IMR-90 (cell line): ENCODE measurements around the gene INO80E. TPM values are rescaled to one million over a fixed set of nuclear protein-coding genes. Genes with fewer than 3 reads are reported as not detected.
"Not testable (repeated sequence)": the region's sequence is repeated elsewhere in the genome, so short reads cannot be mapped to it uniquely, and the experiment has no call there.

Source experiments
- ATAC-seq: fragments of 200-7000 bp; cut with Tn5 transposase; 2 replicates; pipeline ENCODE4 v1.9.1; 2020; ENCODE audit warnings: low read depth, mild to moderate bottlenecking, moderate library complexity
- BruUV-seq: library from RNA; stranded (reverse); fragments of 400-500 nt; replicated peaks from 2 replicates; lab custom pipeline; 2021; lab: Mats Ljungman, UMichigan
- CTCF ChIA-PET: fragments of 300-600 bp; formaldehyde crosslinking; extraction: SDS; loops from one replicate; lab custom pipeline; 2021; ENCODE audit warnings: antibody characterized with exemption; lab: Yijun Ruan, JAX
- POLR2A ChIA-PET: fragments of 300-600 bp; sonication (Branson Sonifier 250); formaldehyde crosslinking; loops from one replicate; lab custom pipeline; 2022; ENCODE audit warnings: antibody characterized with exemption; ENCODE audit not compliant: unreplicated experiment; lab: Charles Lee
- DNase-seq: peaks from one replicate; pipeline ENCODE4 v3.0.0; 2013
- H2AFZ ChIP-seq: replicated peaks from 2 replicates; pipeline ENCODE3; 2013; ENCODE audit warnings: low read length, mild to moderate bottlenecking; ENCODE audit not compliant: poor library complexity
- H2AK5ac ChIP-seq: 2 replicates; pipeline ENCODE4 v1.6.1; 2013; ENCODE audit warnings: low read depth, low read length, inconsistent platforms
- H2AK9ac ChIP-seq: replicated peaks from 2 replicates; pipeline ENCODE3; 2013; ENCODE audit warnings: mild to moderate bottlenecking, low read depth, low read length, moderate library complexity; ENCODE audit not compliant: poor library complexity
- H2BK120ac ChIP-seq: 2 replicates; pipeline ENCODE4 v1.6.1; 2013; ENCODE audit warnings: low read depth, low read length, inconsistent platforms
- H2BK15ac ChIP-seq: 3 replicates; pipeline ENCODE4 v1.6.1; 2013; ENCODE audit warnings: low read depth, low read length, inconsistent platforms
- H2BK20ac ChIP-seq: 2 replicates; pipeline ENCODE4 v1.6.1; 2013; ENCODE audit warnings: low read depth, mild to moderate bottlenecking, inconsistent platforms, low read length, moderate library complexity
- H2BK5ac ChIP-seq: 2 replicates; pipeline ENCODE4 v1.6.1; 2013; ENCODE audit warnings: mild to moderate bottlenecking, low read depth, low read length, inconsistent platforms; ENCODE audit not compliant: poor library complexity, severe bottlenecking
- H3K14ac ChIP-seq: replicated peaks from 2 replicates; pipeline ENCODE4 v1.6.1; 2013; ENCODE audit warnings: low read depth, low read length, inconsistent platforms
- H3K18ac ChIP-seq: 2 replicates; pipeline ENCODE4 v1.6.1; 2013; ENCODE audit warnings: low read depth, low read length, control low read depth
- H3K23ac ChIP-seq: 2 replicates; pipeline ENCODE4 v1.6.1; 2013; ENCODE audit warnings: low read depth, low read length, inconsistent platforms
- H3K27ac ChIP-seq: 2 replicates; pipeline ENCODE4 v1.5.1; 2013; ENCODE audit warnings: mild to moderate bottlenecking, control low read depth, low read length; ENCODE audit not compliant: insufficient read depth
- H3K27me3 ChIP-seq: 2 replicates; pipeline ENCODE4 v1.6.1; 2013; ENCODE audit warnings: low read length; ENCODE audit not compliant: control insufficient read depth, insufficient read depth
- H3K36me3 ChIP-seq: 2 replicates; pipeline ENCODE4 v1.6.1; 2013; ENCODE audit warnings: low read length, mixed read lengths; ENCODE audit not compliant: control insufficient read depth, insufficient read depth
- H3K4ac ChIP-seq: 2 replicates; pipeline ENCODE4 v1.6.1; 2013; ENCODE audit warnings: low read depth, low read length, inconsistent platforms
- H3K4me1 ChIP-seq: 2 replicates; pipeline ENCODE4 v1.6.1; 2013; ENCODE audit warnings: low read length, mixed read lengths; ENCODE audit not compliant: control insufficient read depth, insufficient read depth
- H3K4me2 ChIP-seq: 2 replicates; pipeline ENCODE4 v1.6.1; 2013; ENCODE audit warnings: low read depth, mild to moderate bottlenecking, control low read depth, low read length, moderate library complexity
- H3K4me3 ChIP-seq: 2 replicates; pipeline ENCODE4 v1.5.1; 2013; ENCODE audit warnings: low read depth, mild to moderate bottlenecking, control low read depth, low read length, moderate library complexity; ENCODE audit not compliant: insufficient read depth
- H3K56ac ChIP-seq: 2 replicates; pipeline ENCODE4 v1.6.1; 2013; ENCODE audit warnings: low read length, inconsistent platforms; ENCODE audit not compliant: insufficient read depth; ENCODE audit errors: extremely low read depth
- H3K79me1 ChIP-seq, 2 experiments: 2 replicates each; pipeline ENCODE4 v1.6.1; 2013; ENCODE audit warnings: low read length in 2 of 2, inconsistent platforms in 1 of 2, low read depth in 1 of 2
- H3K9ac ChIP-seq: 2 replicates; pipeline ENCODE4 v1.6.1; 2013; ENCODE audit warnings: low read depth, low read length, control low read depth
- H3K9me1 ChIP-seq: 2 replicates; pipeline ENCODE4 v1.6.1; 2013; ENCODE audit warnings: low read length, inconsistent platforms; ENCODE audit not compliant: insufficient read depth
- H3K9me3 ChIP-seq: 2 replicates; pipeline ENCODE4 v1.6.1; 2013; ENCODE audit warnings: low read length; ENCODE audit not compliant: control insufficient read depth, insufficient read depth
- H4K20me1 ChIP-seq: 2 replicates; pipeline ENCODE4 v1.6.1; 2013; ENCODE audit warnings: low read length, inconsistent platforms; ENCODE audit not compliant: insufficient read depth
- H4K5ac ChIP-seq: 2 replicates; pipeline ENCODE4 v1.6.1; 2013; ENCODE audit warnings: mild to moderate bottlenecking, low read depth, low read length, control low read depth
- H4K8ac ChIP-seq, 2 experiments: 2 replicates each; pipeline ENCODE4 v1.6.1; 2013; ENCODE audit warnings: low read depth in 2 of 2, low read length in 2 of 2, control low read depth in 1 of 2, inconsistent platforms in 1 of 2
- H4K91ac ChIP-seq: 2 replicates; pipeline ENCODE4 v1.6.1; 2013; ENCODE audit warnings: low read depth, low read length, inconsistent platforms; ENCODE audit not compliant: insufficient read depth
- WGBS, 2 experiments: methylation state at CpG; one replicate each; pipeline versions ENCODE4 v1.1.5 to v1.1.7; 2013; ENCODE audit warnings: missing lambda C conversion rate in 2 of 2; ENCODE audit not compliant: insufficient read length in 1 of 2; ENCODE audit errors: extremely low coverage in 2 of 2; 5-methylcytosine and 5-hydroxymethylcytosine counted together
- dilution Hi-C: fragments of 300-500 bp; cut with HindIII; formaldehyde crosslinking; loops from one replicate; pipeline ENCODE4 v1.14.3; 2018; ENCODE audit warnings: low sequenced_read_pairs; ENCODE audit not compliant: unreplicated experiment
- in situ Hi-C: fragments of 300-500 bp; cut with MboI; formaldehyde crosslinking; loops from 3 replicates; pipeline ENCODE4 v1.14.3; 2019; ENCODE audit warnings: low sequenced_read_pairs, inconsistent platforms, mixed read lengths
- intact Hi-C: fragments of 100-400 bp; cut with micrococcal nuclease; formaldehyde crosslinking; loops from 2 replicates; pipeline ENCODE4 v1.10.0; 2022
- polyA plus RNA-seq, 3 experiments: library from polyadenylated mRNA; depleted of rRNA; stranded (reverse); fragments of >200 nt; gene quantifications; 2 replicates each; pipeline ENCODE4 v1.2.3, GENCODE V29; 2012; ENCODE audit warnings: low replicate concordance in 1 of 3
- total RNA-seq: library from RNA; depleted of rRNA; stranded (reverse); fragments of >200 nt; gene quantifications from 2 replicates; pipeline ENCODE4 v1.2.3, GENCODE V29; 2012

Gene INO80E
- total and polyA plus RNA-seq, 2 of the 4 experiments (the other 2 are of a cell fraction) = 40.9 to 42.1 TPM

DNA sequence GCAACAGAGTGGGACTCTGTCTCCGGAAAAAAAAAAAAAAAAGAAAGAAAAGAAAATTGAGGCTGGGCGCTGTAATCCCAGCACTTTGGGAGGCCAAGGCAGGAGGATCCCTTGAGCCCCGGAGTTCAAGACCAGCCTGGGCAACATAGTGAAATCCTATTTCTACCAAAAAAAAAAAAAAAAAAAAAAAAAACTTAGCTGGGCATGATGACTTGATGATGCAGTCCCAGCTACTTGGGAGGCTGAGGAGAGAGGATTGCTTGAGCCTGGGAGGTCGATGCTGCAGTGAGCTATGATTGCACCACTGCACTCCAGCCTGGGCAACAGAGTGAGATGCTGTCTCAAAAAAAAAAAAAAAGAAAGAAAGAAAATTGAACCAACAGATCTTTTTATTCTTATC, 21.9 kb downstream of the INO80E start:
- BruUV-seq, H4K91ac ChIP-seq, H2BK120ac ChIP-seq, H3K23ac ChIP-seq, H3K4me1 ChIP-seq, H3K9me1 ChIP-seq, CTCF ChIA-PET, H3K79me1 ChIP-seq, H3K4me3 ChIP-seq, H2BK5ac ChIP-seq, H2BK20ac ChIP-seq, H2AK5ac ChIP-seq, in situ Hi-C loops, H3K14ac ChIP-seq, H4K20me1 ChIP-seq, H4K8ac ChIP-seq, H2AK9ac ChIP-seq, H2BK15ac ChIP-seq, intact Hi-C loops, H3K36me3 ChIP-seq, ATAC-seq, H3K27me3 ChIP-seq, H3K4ac ChIP-seq, dilution Hi-C loops, H3K27ac ChIP-seq, H3K9ac ChIP-seq, H3K18ac ChIP-seq, H4K5ac ChIP-seq, H3K56ac ChIP-seq, H3K9me3 ChIP-seq, DNase-seq, H2AFZ ChIP-seq, H3K4me2 ChIP-seq: not testable (repeated sequence)
- POLR2A ChIA-PET = interaction anchor here (0.6 kb wide), 1 partner anchor 14 kb away, joined by 5 read pairs; no protein-coding TSS in a partner anchor
- WGBS, 2 experiments = no CpG with 5 or more reads among the region's 4 CpGs
